RPMI8226 (cell line): ENCODE data around the gene ADD2.

Experiments
- DNase-seq: peaks from one replicate; pipeline ENCODE4 v3.0.0-alpha.2; 2015

The ADD2 gene

DNA sequence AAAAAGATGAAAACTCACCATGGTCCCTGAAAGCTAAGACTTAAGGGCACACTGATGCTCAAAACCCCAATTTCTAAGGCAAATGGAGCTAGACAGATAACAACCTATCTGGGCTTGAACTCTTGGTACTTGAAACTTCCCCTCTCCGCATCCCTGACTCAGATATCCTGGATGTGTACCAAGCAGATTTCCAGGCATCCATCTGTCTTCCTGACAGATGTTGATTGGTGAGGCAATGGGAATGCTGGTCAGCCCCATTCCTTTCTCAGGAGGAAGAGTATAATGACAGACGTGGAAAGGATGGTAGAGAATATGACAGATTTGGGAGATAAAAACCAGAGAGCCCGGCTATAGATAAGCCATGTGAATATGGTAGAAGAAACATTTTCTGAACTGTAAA is 69.2 kb downstream of the ADD2 start:
- no peak for DNase-seq

GRCh38 chr2:70697603-70698383 is 70.2 kb downstream of the ADD2 start:
- no peak for DNase-seq

DNA sequence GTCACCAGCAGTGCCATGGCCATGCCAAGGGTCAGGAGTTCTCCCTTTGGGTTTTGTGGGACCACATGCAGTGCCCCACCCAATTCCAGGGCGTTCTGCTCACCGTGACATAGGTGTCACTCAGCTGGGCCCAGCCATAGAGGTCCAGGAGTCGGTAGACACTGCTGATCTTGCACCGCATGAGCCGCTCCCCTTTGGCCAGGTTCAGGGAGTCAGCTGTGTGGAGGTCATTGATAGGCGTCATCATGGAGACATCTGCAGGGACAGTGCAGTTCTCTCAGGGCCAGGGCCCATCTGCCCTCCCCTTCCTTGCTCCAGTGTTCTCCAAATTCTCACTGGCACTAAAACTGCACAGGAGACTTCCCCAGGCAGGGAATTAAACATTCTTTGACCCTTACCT is 71.9 kb downstream of the ADD2 start:
- no peak for DNase-seq

GRCh38 chr2:70692256-70692655 is 75.7 kb downstream of the ADD2 start:
- no peak for DNase-seq

GRCh38 chr2:70691497-70692140 is 76.4 kb downstream of the ADD2 start:
- DNase-seq: no peak

DNA sequence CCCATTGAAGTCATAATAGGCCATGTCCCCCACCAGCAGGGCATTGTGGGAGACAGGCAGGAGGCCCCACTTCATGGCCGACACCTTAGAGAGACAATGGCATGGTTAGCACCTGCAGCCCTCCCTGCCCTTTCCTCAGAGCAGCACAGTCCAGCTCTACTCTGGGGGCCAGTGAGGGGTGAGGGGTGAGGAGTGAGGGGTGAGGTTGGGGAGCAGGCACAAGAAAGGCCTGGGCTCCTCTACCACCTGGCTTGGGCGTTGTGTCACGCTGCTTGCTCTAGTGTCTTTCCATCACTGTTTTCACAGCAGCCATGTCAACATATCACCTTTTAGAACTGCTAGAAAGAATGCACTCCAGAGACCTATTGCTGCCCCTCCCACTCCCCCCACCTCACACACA is 77.2 kb downstream of the ADD2 start:
- no peak for DNase-seq

DNA sequence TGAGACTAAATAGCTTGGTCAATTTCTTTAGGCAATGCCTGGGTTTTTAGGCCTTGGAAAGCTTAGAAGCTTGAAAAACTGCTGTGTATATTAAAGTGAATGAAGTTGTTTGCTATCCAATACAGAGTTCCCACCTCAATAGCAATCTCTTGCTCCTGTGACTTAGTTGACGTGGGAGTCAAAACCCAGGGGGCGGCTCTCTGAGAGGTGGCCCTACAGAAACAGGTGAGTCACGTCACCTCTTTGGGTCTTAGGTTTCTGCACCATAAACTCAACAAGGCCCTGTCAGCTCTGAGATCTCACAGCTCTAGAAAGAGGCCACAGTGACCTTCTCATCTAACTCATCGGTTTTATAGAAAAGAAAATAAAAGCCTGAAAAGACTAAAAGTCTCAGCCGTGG is 79.6 kb downstream of the ADD2 start:
- no peak for DNase-seq

DNA sequence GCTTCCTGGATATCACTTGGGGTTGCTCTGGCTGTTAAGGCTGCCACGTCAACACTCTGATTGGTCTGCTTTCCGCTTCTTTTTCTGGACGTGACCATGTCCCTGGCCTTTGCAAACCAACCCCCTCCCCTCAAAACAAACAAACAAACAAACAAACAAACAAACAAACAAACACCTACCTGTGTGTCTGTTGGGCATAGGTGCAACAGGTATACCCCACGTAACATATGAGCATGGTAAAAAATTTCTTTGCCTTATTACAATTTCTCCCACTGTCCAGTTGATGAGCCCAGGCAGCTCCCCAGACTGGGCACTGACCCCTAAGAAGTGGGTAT is 80.6 kb downstream of the ADD2 start:
- no peak for DNase-seq

- peak; percentile 94 for DNase-seq
These were observed 81.2 kb downstream of the ADD2 start for GRCh38 chr2:70686577-70687460.

DNA sequence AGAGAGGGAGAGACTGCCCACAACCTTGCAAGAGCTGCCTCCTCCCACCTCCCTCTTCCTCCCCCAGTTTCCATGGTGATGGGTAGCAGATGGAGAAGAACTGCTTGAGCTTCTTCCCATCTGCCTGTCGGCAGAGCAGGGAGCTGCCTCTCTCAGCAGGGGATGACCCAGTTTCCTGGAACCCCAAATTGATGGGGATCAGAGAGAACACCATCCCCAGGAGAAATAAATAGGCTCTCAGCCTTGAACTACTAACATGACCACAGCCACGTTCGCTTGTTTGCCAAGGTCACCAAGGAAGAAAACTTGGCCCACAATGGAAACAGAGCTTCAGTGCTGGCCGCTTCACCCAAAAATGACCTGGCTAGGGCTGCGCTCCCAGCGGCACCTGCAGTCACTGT is 82.2 kb downstream of the ADD2 start:
- no peak for DNase-seq

DNA sequence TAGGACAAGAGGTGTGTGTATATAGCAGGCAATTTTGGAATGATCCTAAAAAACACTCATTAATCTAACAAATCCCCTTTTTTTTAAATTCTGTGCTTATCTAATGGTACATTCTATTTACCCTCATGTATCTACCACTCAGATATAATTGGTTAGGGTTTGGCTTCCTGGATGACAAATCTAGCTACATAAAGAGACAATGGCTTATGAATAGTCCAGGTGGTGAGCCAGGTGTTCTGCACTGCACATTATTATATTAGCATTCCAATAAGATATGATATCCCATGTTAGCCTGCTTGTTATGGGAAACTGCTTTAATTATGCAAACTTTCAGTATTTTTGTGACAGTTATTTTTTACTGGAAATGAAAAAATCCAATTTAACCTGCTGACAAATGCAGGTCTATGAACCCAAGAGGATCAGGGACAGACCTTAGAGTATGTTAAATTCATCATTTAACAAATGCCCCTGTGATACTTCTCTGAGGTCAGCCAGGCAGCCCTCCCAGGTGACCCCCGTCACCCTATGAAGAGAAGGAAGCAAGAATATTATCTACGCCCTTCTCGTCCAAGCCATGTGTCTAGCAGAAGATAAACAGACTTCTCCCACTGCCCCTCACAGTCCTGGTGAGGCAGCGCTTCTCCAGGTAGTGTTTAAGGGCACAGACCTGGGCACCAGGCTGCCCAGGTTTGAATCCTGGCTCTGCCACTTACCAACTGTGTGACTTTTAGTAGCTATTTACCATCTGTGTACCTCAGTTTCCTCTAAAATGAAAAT is 83.0 kb downstream of the ADD2 start:
- DNase-seq: no peak

- no peak for DNase-seq
These were observed 84.5 kb downstream of the ADD2 start for GRCh38 chr2:70683455-70683854.

DNA sequence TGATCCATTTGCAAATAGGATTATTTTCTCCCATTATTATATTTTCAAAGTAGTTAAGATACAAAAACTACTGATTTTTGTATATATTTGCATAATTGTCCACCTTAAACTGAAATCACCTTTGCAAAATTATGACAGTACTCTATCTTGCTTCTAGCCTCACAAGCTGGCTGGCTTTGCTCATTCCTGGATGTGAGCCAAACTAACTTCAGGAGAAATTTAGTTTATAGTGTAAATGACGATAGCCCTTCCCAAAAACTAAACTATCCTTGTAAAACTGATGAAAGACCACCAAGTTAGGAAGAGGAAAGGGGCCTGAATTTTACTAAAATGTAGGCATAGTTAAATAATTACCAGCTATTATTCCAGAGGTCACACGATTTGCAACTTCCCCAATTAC is 87.3 kb downstream of the ADD2 start:
- no peak for DNase-seq

DNA sequence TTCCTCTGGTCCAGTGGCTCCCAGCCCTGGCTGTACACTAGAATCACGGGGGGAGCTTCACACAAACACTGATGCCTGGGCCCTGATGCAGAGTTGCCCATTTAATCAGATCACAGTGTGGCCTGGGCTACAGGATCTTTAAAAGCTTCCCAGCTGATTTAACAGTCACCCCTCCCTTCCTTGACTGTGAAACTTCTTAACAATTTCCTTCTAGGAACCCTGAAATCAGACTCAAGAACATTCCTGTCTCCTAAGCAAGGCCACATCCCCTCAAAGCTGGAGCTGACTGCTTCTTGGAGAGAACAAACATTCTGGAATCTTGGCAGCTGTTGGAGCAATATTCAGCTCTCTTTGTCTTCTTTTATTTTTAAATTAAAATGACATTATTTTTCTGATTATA is 88.7 kb downstream of the ADD2 start:
- no peak for DNase-seq

DNA sequence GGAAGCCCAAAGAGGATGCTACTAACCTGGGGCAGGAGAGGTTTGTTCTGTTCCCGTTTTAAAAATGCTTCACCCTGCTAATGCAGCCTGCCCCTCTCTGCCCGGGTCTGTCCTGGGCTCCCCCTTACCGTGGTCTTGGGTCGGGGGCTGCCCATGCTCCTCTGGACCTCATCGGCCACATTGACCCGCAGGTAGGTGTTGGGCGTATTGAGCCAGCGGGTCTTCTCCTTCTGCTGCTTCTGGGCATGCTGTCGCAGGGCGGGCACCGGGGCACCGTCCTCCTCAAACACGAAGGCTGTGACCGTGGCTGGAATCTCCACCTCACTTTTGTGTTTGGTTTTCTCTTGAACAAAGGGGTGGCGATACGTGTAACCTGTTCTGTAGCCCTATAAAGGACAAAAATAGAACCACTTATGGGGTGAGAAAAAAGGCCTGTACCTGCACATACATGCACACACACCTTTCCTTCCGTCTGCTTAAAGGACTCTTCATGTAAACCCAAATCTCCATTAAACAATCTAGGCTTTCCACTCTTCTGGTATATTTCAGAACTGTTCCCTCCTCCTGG is 89.3 kb downstream of the ADD2 start:
- no peak for DNase-seq

- no peak for DNase-seq
These were observed 91.5 kb downstream of the ADD2 start for GRCh38 chr2:70676301-70677035.

GRCh38 chr2:70675862-70676261 is 92.1 kb downstream of the ADD2 start:
- DNase-seq: no peak

GRCh38 chr2:70674636-70675430 is 93.2 kb downstream of the ADD2 start:
- DNase-seq: no peak

DNA sequence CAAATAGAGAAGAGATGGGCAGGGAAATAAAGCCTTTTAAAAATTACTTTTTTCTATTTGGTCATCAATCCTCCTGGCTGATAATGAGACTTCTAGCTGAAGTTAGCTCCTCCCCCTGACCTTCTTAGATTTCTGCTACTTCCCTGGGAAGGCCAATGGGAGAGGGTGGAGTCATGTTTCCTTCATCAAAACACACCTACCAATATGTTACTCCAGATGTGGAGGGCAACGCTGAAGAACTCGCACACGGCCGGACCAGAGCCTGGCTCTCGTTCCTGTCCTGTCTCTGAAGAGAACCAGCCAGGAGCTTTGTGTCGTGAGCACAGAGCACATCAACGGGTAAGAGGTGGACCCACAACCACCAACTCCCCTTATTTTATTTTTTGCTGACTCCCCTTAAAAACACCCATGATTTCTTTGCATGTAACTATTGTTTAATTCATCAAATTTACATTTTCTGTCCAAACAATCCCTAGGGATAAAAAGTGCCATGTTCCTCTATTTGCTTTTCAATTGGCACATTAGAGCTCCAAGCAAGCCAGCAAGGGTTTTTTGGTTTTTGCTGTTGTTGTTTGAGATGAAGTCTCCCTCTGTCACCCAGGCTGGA is 94.9 kb downstream of the ADD2 start:
- DNase-seq: no peak

GRCh38 chr2:70671092-70671675 is 96.8 kb downstream of the ADD2 start:
- DNase-seq: no peak
